Tibial artery (tissue), 4 donors: Measurements from ENCODE around the gene CNR2.

Source experiments
- DNase-seq, 2 donors: peaks; one replicate each; pipeline ENCODE4 v3.0.0-alpha.2; 2019
- H3K27ac ChIP-seq, 2 donors: fragments of 200-600 bp; sonication (generic) in 1 of 2; 1 replicate in 1 of 2; 2 replicates in 1 of 2; pipeline ENCODE4 v1.5.1; 2018 to 2019; ENCODE audit warnings: mild to moderate bottlenecking in 1 of 2
- H3K27me3 ChIP-seq, 2 donors: fragments of 200-600 bp; sonication (generic) in 1 of 2; one replicate each; pipeline versions ENCODE4 v1.5.1 to v1.6.0; 2016 to 2019
- H3K36me3 ChIP-seq, 3 donors: fragments of 200-600 bp; sonication (generic) in 2 of 3; one replicate each; pipeline ENCODE4 v1.5.1; 2016 to 2019; ENCODE audit warnings: mild to moderate bottlenecking in 2 of 3
- H3K4me1 ChIP-seq, 4 donors: fragments of 200-600 bp; sonication (generic) in 2 of 4; 1 replicate in 3 of 4; 2 replicates in 1 of 4; pipeline ENCODE4 v1.5.1; 2016 to 2019
- H3K4me3 ChIP-seq, 2 donors: fragments of 200-600 bp; sonication (generic) in 1 of 2; 1 replicate in 1 of 2; 2 replicates in 1 of 2; pipeline ENCODE4 v1.5.1; 2018 to 2019; ENCODE audit warnings: mild to moderate bottlenecking in 2 of 2
- H3K9me3 ChIP-seq, 3 donors: fragments of 200-600 bp; sonication (generic) in 1 of 3; one replicate each; pipeline ENCODE4 v1.5.1; 2016 to 2019
- CTCF ChIP-seq, 2 experiments: fragments of 200-600 bp in 1 of 2; fragments of 450-650 bp in 1 of 2; IDR thresholded peaks; one replicate each; pipeline ENCODE4 v1.5.1; 2017 to 2019; ENCODE audit warnings: antibody characterized with exemption in 2 of 2, mild to moderate bottlenecking in 1 of 2, moderate library complexity in 1 of 2
- intact Hi-C: fragments of 100-400 bp; cut with DNase I; formaldehyde crosslinking; loops from one replicate; pipeline ENCODE4 v1.15.0; 2023; ENCODE audit warnings: low total_unique reads

Gene CNR2

GRCh38 chr1:23908453-23909341, 4.5 kb downstream of the CNR2 start:
- H3K27ac ChIP-seq = no peak overlapping the region
- DNase-seq = no peak

GRCh38 chr1:23906731-23907130, 6.4 kb downstream of the CNR2 start:
- Histone ChIP-seq H3K36me3 (no peaks in the 10 kb centered on the region), H3K9me3 (no peaks in the 10 kb centered on the region), H3K4me3 (no peak overlapping the region), H3K27me3 (peaks cover 0 to 30% of the 10 kb centered on the region in 2 donors), H3K27ac (no peak overlapping the region), H3K4me1 (peaks cover 0 to 13% (median 7%) of the 10 kb centered on the region in 4 donors)
- intact Hi-C loops = no loop called here
- DNase-seq = no peak
- no peak for TF ChIP-seq CTCF (IDR thresholded peaks at IDR 0.05)

More at GRCh38 chr1:23908453-23909341, 4.5 kb downstream of the CNR2 start:
- intact Hi-C loops = no loop called here
- Histone ChIP-seq H3K4me1 (peaks cover 0 to under 1% (median 0%) of the 10 kb centered on the region in 4 donors), H3K27me3 (peaks cover 0 to 31% of the 10 kb centered on the region in 2 donors), H3K4me3 (no peak overlapping the region), H3K36me3 (no peaks in the 10 kb centered on the region), H3K9me3 (no peaks in the 10 kb centered on the region)
- no peak for TF ChIP-seq CTCF (IDR thresholded peaks at IDR 0.05)

GRCh38 chr1:23905461-23906025, 7.6 kb downstream of the CNR2 start:
- H3K27ac ChIP-seq = no peak overlapping the region
- TF ChIP-seq CTCF (IDR thresholded peaks at IDR 0.05) = no peak
- peaks cover 0 to 26% of the 10 kb centered on the region in 2 donors for H3K27me3 ChIP-seq
- H3K9me3 ChIP-seq = no peaks in the 10 kb centered on the region
- DNase-seq = no peak
- intact Hi-C loops = no loop called here
- H3K36me3 ChIP-seq = no peaks in the 10 kb centered on the region
- no peak overlapping the region for H3K4me3 ChIP-seq
- H3K4me1 ChIP-seq = peaks cover 0 to 13% (median 7%) of the 10 kb centered on the region in 4 donors

GRCh38 chr1:23904748-23905357, 8.3 kb downstream of the CNR2 start:
- intact Hi-C loops = no loop called here

GRCh38 chr1:23903754-23904153, 9.4 kb downstream of the CNR2 start:
- intact Hi-C loops = no loop called here
- H3K4me1 ChIP-seq = peaks cover 0 to 13% (median 7%) of the 10 kb centered on the region in 4 donors
- TF ChIP-seq CTCF (IDR thresholded peaks at IDR 0.05) = no peak
- no peak for DNase-seq
- H3K9me3 ChIP-seq = no peaks in the 10 kb centered on the region
- H3K27me3 ChIP-seq = peaks cover 0 to 16% of the 10 kb centered on the region in 2 donors
- no peaks in the 10 kb centered on the region for H3K36me3 ChIP-seq
- H3K4me3 ChIP-seq = no peak overlapping the region
- no peak overlapping the region for H3K27ac ChIP-seq

More at GRCh38 chr1:23904748-23905357, 8.3 kb downstream of the CNR2 start:
- no peak for DNase-seq
- H3K27ac ChIP-seq = no peak overlapping the region
- peaks cover 0 to 13% (median 7%) of the 10 kb centered on the region in 4 donors for H3K4me1 ChIP-seq
- TF ChIP-seq CTCF (IDR thresholded peaks at IDR 0.05) = no peak
- no peak overlapping the region for H3K4me3 ChIP-seq
- H3K9me3 ChIP-seq = no peaks in the 10 kb centered on the region
- peaks cover 0 to 26% of the 10 kb centered on the region in 2 donors for H3K27me3 ChIP-seq
- no peaks in the 10 kb centered on the region for H3K36me3 ChIP-seq
